Measurements from ENCODE around the gene MMP24. TPM values are rescaled to one million over a fixed set of nuclear protein-coding genes. Genes with fewer than 3 reads are reported as not detected.

Gene MMP24
- total and polyA plus RNA-seq, 2 of the 13 experiments (the other 11 are each of a cell fraction or from before 2014, with no cell fraction given) = 0.29 to 0.35 TPM

DNA sequence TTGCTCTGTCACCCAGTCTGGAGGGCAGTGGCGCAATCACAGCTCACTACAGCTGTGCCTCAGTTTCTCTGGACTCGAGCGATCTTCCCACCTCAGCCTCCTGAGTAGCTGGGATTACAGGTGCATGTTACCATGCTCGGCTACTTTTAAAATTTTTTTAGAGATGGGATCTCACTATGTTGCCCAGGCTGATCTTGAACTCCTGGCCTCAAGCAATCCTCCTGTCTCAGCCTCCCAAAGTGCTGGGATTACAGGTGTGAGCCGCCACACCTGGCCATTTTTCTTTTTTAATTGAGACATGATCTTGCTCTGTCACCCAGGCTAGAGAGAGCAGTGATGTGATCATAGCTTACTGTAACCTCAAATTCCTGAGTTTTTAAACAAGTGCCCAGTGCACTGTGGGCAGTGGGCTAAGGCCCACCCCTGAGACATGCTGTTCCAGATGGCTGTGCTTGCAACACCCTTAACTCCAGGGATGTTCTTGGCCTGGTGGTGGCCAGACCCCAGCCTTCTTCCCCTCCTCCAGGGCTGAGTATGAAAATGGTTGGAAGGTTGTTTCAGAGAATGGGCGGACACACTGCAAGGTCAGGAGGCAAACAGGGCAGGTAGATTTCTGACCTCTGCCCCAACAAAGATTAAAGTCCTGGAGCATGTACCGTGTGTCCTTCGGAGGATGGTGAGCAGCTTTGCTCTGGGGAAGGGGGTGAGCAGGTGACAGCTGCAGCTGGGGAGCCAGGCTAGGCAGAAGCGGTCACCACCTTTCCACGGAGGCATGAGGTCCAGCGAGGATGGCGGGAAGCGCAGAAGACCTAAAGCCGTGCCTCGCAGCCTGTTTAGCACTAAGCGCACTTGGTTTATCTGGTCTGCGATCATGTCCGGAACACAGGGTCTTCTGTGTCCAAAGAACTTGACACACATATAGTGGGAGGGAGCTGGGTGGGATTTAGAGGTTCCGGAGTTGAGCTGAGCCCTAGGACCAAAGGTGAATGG, 67.1 kb downstream of the MMP24 start (continued):
- no peak for TF ChIP-seq ZNF549 (CRISPR knock-in tag; IDR thresholded peaks at IDR 0.05)
- TF ChIP-seq, protein P1, sequence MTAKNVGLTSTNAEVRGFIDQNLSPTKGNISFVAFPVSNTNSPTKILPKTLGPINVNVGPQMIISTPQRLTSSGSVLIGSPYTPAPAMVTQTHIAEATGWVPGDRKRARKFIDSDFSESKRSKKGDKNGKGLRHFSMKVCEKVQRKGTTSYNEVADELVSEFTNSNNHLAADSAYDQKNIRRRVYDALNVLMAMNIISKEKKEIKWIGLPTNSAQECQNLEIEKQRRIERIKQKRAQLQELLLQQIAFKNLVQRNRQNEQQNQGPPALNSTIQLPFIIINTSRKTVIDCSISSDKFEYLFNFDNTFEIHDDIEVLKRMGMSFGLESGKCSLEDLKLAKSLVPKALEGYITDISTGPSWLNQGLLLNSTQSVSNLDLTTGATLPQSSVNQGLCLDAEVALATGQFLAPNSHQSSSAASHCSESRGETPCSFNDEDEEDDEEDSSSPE (CRISPR knock-in tag; IDR thresholded peaks at IDR 0.05) = peak; percentile 39; the same call in 1 of the 2 replicates
- TF ChIP-seq ZNF263 (CRISPR knock-in tag; IDR thresholded peaks at IDR 0.05) = no peak
- no peak for TF ChIP-seq HNRNPUL1 (IDR thresholded peaks at IDR 0.05; ENCODE audit: low read depth, low read length)
- TF ChIP-seq, protein P2, sequence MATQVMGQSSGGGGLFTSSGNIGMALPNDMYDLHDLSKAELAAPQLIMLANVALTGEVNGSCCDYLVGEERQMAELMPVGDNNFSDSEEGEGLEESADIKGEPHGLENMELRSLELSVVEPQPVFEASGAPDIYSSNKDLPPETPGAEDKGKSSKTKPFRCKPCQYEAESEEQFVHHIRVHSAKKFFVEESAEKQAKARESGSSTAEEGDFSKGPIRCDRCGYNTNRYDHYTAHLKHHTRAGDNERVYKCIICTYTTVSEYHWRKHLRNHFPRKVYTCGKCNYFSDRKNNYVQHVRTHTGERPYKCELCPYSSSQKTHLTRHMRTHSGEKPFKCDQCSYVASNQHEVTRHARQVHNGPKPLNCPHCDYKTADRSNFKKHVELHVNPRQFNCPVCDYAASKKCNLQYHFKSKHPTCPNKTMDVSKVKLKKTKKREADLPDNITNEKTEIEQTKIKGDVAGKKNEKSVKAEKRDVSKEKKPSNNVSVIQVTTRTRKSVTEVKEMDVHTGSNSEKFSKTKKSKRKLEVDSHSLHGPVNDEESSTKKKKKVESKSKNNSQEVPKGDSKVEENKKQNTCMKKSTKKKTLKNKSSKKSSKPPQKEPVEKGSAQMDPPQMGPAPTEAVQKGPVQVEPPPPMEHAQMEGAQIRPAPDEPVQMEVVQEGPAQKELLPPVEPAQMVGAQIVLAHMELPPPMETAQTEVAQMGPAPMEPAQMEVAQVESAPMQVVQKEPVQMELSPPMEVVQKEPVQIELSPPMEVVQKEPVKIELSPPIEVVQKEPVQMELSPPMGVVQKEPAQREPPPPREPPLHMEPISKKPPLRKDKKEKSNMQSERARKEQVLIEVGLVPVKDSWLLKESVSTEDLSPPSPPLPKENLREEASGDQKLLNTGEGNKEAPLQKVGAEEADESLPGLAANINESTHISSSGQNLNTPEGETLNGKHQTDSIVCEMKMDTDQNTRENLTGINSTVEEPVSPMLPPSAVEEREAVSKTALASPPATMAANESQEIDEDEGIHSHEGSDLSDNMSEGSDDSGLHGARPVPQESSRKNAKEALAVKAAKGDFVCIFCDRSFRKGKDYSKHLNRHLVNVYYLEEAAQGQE (IDR thresholded peaks at IDR 0.05; ENCODE audit: borderline replicate concordance in 1 of 2, low read depth in 1 of 2, low read length in 2 of 2) = no peak
- peak; percentile 51; the same call in 1 of the 2 replicates for TF ChIP-seq BORCS8-MEF2B (CRISPR knock-in tag; IDR thresholded peaks at IDR 0.05)
- TF ChIP-seq BCL6 (CRISPR knock-in tag; IDR thresholded peaks at IDR 0.05) = peak; percentile 12; the same call in 1 of the 2 replicates
- TF ChIP-seq TEAD3 (CRISPR knock-in tag; optimal IDR thresholded peaks at IDR 0.05; ENCODE audit: borderline replicate concordance) = peak; percentile 26
- TF ChIP-seq HNF4G (IDR thresholded peaks at IDR 0.05; ENCODE audit: borderline replicate concordance, low read depth, low read length) = peak; percentile 59; the same call in 1 of the 2 replicates
- TF ChIP-seq HNF4G (CRISPR knock-in tag; IDR thresholded peaks at IDR 0.05; ENCODE audit: borderline replicate concordance, low read depth) = peak; percentile 75; the same call in 1 of the 2 replicates
- no peak for TF ChIP-seq PLRG1 (conservative IDR thresholded peaks at IDR 0.05)
- TF ChIP-seq MLLT10 (CRISPR knock-in tag; IDR thresholded peaks at IDR 0.05) = no peak
- TF ChIP-seq U2AF2 (IDR thresholded peaks at IDR 0.05; ENCODE audit: low read depth, low read length) = no peak

Data from HepG2 (cell line).